NB4 (cell line): ENCODE measurements around the gene MAP2K6.

Source experiments
- DNase-seq: peaks from one replicate; pipeline ENCODE4 v3.0.0; 2010; ENCODE audit warnings: low read depth
- H3K4me3 ChIP-seq: one replicate; pipeline ENCODE4 v1.5.1; 2011; ENCODE audit warnings: mild to moderate bottlenecking, low read depth, low read length, moderate library complexity
- CTCF ChIP-seq: IDR thresholded peaks from one replicate; pipeline ENCODE4 v1.5.1; 2012; ENCODE audit warnings: low read depth, low read length
- MYC ChIP-seq: IDR thresholded peaks from 2 replicates; pipeline ENCODE4 v1.6.1; 2011; ENCODE audit warnings: low read depth, low read length
- POLR2A ChIP-seq: IDR thresholded peaks from 2 replicates; pipeline ENCODE4 v1.6.1; 2011; ENCODE audit warnings: mild to moderate bottlenecking; ENCODE audit not compliant: insufficient read length; ENCODE audit errors: extremely low read depth
- TF ChIP-seq, protein P1 (sequence below): IDR thresholded peaks from 2 replicates; pipeline ENCODE4 v1.6.1; 2011; ENCODE audit warnings: low read depth, low read length

Gene MAP2K6

DNA sequence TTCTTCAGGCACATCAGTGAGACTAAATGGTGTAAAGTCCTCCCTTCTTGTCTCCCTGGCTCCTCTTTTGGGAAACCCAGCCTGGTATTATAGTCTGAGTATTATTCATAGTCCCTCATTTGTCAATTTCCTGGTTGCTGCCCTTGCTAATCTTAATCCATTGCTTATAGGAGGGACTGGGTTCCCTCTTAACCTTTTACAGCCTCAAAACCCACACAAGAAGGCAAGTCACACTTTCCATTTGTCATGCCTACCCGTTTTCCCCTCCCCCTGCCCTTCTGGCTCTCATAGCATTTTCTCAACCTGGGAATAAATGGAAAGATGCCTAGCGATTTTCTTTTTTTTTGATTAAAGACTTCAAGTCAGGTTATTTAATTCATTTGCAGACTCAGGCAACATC is 124.8 kb downstream of the MAP2K6 start:
- no peak overlapping the region for H3K4me3 ChIP-seq
- DNase-seq = no peak
- TF ChIP-seq MYC (no peak), CTCF (no peak), POLR2A (no peak)
- TF ChIP-seq, protein P1, sequence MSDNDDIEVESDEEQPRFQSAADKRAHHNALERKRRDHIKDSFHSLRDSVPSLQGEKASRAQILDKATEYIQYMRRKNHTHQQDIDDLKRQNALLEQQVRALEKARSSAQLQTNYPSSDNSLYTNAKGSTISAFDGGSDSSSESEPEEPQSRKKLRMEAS = no peak

- no peak overlapping the region for H3K4me3 ChIP-seq
- no peak for DNase-seq
- no peak for TF ChIP-seq MYC
- no peak for TF ChIP-seq CTCF
- no peak for TF ChIP-seq POLR2A
- TF ChIP-seq, protein P1 = no peak
These were observed 125.4 kb downstream of the MAP2K6 start for GRCh38 chr17:69539781-69540319.

DNA sequence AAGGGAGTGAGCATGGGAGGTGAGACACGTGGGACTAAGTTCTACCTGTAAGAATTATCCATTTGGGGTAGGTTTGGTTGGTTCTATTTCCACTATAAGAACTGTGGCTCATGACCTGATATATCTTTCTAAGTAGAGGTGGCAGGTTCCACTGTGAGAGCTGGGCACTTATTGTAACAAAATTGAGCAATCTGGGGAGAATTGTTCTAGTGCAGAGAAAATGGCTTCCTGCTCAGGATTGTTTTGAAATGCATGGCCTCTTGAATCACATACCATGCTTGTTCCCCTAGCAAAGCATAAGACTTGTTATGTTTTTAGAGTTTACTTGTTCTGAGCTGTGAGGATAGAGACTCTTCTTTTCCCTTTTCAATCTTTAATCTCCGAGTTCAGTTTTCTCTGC is 125.9 kb downstream of the MAP2K6 start:
- TF ChIP-seq POLR2A = no peak
- TF ChIP-seq, protein P1 = no peak
- TF ChIP-seq MYC = no peak
- TF ChIP-seq CTCF = no peak
- DNase-seq = no peak
- H3K4me3 ChIP-seq = no peak overlapping the region

GRCh38 chr17:69547230-69547629 is 132.7 kb downstream of the MAP2K6 start:
- TF ChIP-seq CTCF (no peak), POLR2A (no peak), MYC (no peak)
- TF ChIP-seq, protein P1 = no peak
- no peak overlapping the region for H3K4me3 ChIP-seq
- no peak for DNase-seq

DNA sequence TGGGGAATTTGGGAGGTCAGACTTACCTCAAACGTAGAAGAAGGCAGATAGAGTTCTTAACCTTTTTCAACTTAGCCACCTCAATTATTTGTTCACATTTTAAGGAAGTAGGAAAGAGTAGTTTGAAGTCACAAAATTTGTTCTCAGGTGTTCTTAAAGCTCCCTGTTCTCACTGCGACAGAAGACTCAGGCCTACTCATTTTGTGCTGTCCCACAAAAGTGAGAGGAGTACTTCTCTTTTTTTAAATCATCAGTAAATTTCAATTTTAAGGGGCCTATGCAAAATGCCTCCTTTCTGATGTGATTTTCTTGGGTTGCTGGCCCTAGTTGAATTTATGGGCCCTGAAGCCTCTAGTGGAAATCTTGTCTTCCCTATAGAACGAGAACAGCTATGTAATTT is 133.4 kb downstream of the MAP2K6 start:
- TF ChIP-seq POLR2A (no peak), MYC (no peak), CTCF (no peak)
- TF ChIP-seq, protein P1 = no peak
- H3K4me3 ChIP-seq = no peak overlapping the region
- no peak for DNase-seq
